Activated B cell treated with CpG ODN at 0.5 μM for 24 hours (primary cell): ENCODE data around the gene SCAPER. TPM values are rescaled to one million over a fixed set of nuclear protein-coding genes. Genes with fewer than 3 reads are reported as not detected.

Experiments used
- ATAC-seq: fragments of 200-7000 bp; cut with Tn5 transposase; one replicate; pipeline ENCODE4 v1.10.0; 2021; ENCODE audit warnings: low read depth, mild to moderate bottlenecking, moderate library complexity
- CTCF ChIA-PET: fragments of 350-600 bp; sonication (Branson Sonifier 250); formaldehyde crosslinking; loops from one replicate; lab custom pipeline; 2021; ENCODE audit warnings: antibody characterized with exemption; lab: Charles Lee
- POLR2A ChIA-PET: fragments of 350-600 bp; sonication (Branson Sonifier 250); formaldehyde crosslinking; loops from one replicate; lab custom pipeline; 2021; ENCODE audit warnings: antibody characterized with exemption; lab: Charles Lee
- DNase-seq: peaks from one replicate; pipeline ENCODE4 v3.0.0; 2022
- H3K27ac Mint-ChIP-seq: one replicate; pipeline ENCODE4 v1.8.0; 2020; ENCODE audit warnings: mixed read lengths
- H3K27me3 Mint-ChIP-seq: one replicate; pipeline ENCODE4 v1.8.0; 2021; ENCODE audit warnings: mixed read lengths
- H3K36me3 Mint-ChIP-seq: one replicate; pipeline ENCODE4 v1.8.0; 2021; ENCODE audit warnings: low read depth, mixed read lengths
- H3K4me1 Mint-ChIP-seq: one replicate; pipeline ENCODE4 v1.8.0; 2021; ENCODE audit warnings: mixed read lengths
- H3K4me3 Mint-ChIP-seq: one replicate; pipeline ENCODE4 v1.8.0; 2020; ENCODE audit warnings: mild to moderate bottlenecking, mixed read lengths
- H3K9me3 Mint-ChIP-seq: one replicate; pipeline ENCODE4 v1.8.0; 2020; ENCODE audit warnings: mixed read lengths
- CTCF ChIP-seq: fragments of 200-600 bp; IDR thresholded peaks from one replicate; pipeline ENCODE4 v1.8.0; 2022; ENCODE audit warnings: antibody characterized with exemption, mild to moderate bottlenecking
- intact Hi-C: fragments of 100-400 bp; cut with micrococcal nuclease; formaldehyde crosslinking; loops from one replicate; pipeline ENCODE4 v1.15.1; 2024
- total RNA-seq: library from RNA; stranded (reverse); gene quantifications from 2 replicates; pipeline ENCODE4 v1.2.3, GENCODE V29; 2022

The SCAPER gene
- total RNA-seq, 1 donor from 2014 or later: 38.8 TPM

GRCh38 chr15:76483752-76484151 lies 421.4 kb downstream of the SCAPER start:
- Mint-ChIP-seq H3K27me3 (no peaks in the 10 kb centered on the region), H3K9me3 (peaks cover 2% of the 10 kb centered on the region), H3K27ac (no peak overlapping the region), H3K4me3 (no peak overlapping the region), H3K4me1 (no peaks in the 10 kb centered on the region), H3K36me3 (no peaks in the 10 kb centered on the region)
- ATAC-seq (no peak), DNase-seq (no peak)
- intact Hi-C loops: no loop called here
- ChIA-PET POLR2A (interaction anchor here (0.6 kb wide), 1 partner anchor 41 kb away, joined by 3 read pairs; no protein-coding TSS in a partner anchor), CTCF (no interaction called here)
- TF ChIP-seq CTCF: no peak

DNA sequence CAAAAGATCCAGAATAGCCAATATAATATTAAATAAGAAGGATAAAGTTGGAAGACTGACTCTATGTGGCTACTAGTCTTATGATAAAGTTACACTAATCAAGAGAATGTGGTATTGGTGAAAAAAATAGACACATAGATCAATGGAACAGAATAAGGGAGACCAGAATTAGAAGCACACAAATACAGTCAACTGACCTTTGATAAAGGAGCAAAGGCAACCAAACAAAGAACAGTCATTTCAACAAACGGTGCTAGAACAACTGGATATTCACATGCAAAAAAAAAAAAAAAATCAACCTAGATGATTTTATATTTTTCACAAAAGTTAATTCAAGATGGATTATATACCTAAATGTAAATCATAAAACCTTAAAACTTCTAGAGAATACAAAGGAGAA lies 422.1 kb downstream of the SCAPER start:
- TF ChIP-seq CTCF: no peak
- Mint-ChIP-seq H3K36me3 (no peaks in the 10 kb centered on the region), H3K27ac (no peak overlapping the region), H3K9me3 (peaks cover 2% of the 10 kb centered on the region), H3K27me3 (no peaks in the 10 kb centered on the region), H3K4me1 (no peaks in the 10 kb centered on the region), H3K4me3 (no peak overlapping the region)
- intact Hi-C loops: no loop called here
- ChIA-PET POLR2A (no interaction called here), CTCF (no interaction called here)
- no peak for ATAC-seq
- no peak for DNase-seq

DNA sequence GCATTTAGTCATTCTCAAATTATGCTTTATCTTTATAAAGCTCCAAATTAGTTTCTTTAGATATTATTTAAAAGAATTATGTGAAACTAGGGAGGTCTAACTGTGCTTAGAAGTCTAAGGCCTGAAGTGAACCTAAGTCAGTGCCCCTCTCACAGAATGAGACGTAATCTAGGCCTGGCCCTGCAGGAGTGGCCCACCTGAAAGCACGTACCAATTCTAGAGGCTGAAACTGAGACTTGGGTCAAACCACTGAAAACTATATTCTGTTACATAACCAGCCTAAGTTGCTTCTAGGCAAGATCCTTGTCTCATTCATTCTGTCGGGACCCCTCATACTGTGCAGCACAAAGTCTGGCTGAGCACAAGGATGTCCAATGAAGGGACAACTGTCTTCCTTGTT lies 424.9 kb downstream of the SCAPER start:
- CTCF ChIA-PET: no interaction called here
- POLR2A ChIA-PET: no interaction called here
- Mint-ChIP-seq H3K27me3 (no peaks in the 10 kb centered on the region), H3K27ac (no peak overlapping the region), H3K4me1 (no peaks in the 10 kb centered on the region), H3K9me3 (no peaks in the 10 kb centered on the region), H3K4me3 (no peak overlapping the region), H3K36me3 (no peaks in the 10 kb centered on the region)
- intact Hi-C loops: no loop called here
- DNase-seq: no peak
- ATAC-seq: no peak
- no peak for TF ChIP-seq CTCF

DNA sequence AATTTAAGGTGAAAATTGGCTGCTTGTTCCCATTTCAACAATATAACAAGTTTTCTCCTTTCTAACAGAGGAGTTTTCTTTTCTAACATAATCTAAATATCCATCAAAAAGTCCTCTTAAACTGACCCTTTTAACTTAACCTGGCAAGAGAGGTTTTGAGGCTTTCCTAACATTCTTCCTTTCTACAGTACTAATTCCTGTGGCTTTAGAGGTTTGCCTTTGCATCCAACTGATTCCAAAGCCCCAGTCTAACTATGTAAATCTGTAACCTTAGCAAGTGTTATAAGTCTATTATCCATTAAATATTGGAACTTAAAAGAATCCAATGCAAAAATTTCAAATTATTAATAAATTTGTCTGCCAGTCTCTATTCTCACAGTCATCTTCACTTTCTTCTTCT lies 434.4 kb downstream of the SCAPER start:
- no peak overlapping the region for H3K27ac Mint-ChIP-seq
- ATAC-seq: no peak

GRCh38 chr15:76468722-76469121 lies 436.4 kb downstream of the SCAPER start:
- no peak overlapping the region for H3K4me3 Mint-ChIP-seq
- H3K36me3 Mint-ChIP-seq: peaks cover 73% of the 10 kb centered on the region
- ChIA-PET CTCF (no interaction called here), POLR2A (no interaction called here)
- intact Hi-C loops: no loop called here
- no peaks in the 10 kb centered on the region for H3K27me3 Mint-ChIP-seq
- no peak for TF ChIP-seq CTCF
- no peak overlapping the region for H3K27ac Mint-ChIP-seq
- no peak for DNase-seq
- H3K9me3 Mint-ChIP-seq: peaks cover 27% of the 10 kb centered on the region
- no peaks in the 10 kb centered on the region for H3K4me1 Mint-ChIP-seq
- no peak for ATAC-seq

More for the DNA sequence above, 434.4 kb downstream of the SCAPER start:
- Mint-ChIP-seq H3K27me3 (no peaks in the 10 kb centered on the region), H3K36me3 (peaks cover 64% of the 10 kb centered on the region), H3K4me1 (no peaks in the 10 kb centered on the region), H3K4me3 (no peak overlapping the region), H3K9me3 (peaks cover 23% of the 10 kb centered on the region)
- ChIA-PET CTCF (no interaction called here), POLR2A (no interaction called here)
- no peak for TF ChIP-seq CTCF
- intact Hi-C loops: no loop called here
- no peak for DNase-seq
